HEK293 (cell line): ENCODE measurements around the gene OR4X1.

Experiments
- CTCF ChIA-PET: fragments of 350-600 bp; formaldehyde crosslinking; extraction: SDS; loops from one replicate; lab custom pipeline; 2021; ENCODE audit warnings: antibody characterized with exemption; lab: Yijun Ruan, JAX
- POLR2A ChIA-PET: fragments of 300-600 bp; formaldehyde crosslinking; extraction: SDS; loops from one replicate; lab custom pipeline; 2020; ENCODE audit warnings: antibody characterized with exemption, inconsistent platforms; lab: Yijun Ruan, JAX
- H3K27ac ChIP-seq: fragments of 200-500 bp; sonication (Bioruptor generic); 2 replicates; pipeline ENCODE4 v1.5.1; 2014; ENCODE audit warnings: low read depth, low read length, control low read depth, inconsistent platforms; ENCODE audit errors: extremely low read depth
- H3K36me3 ChIP-seq, 2 experiments: fragments of 200-500 bp in 1 of 2; sonication (Bioruptor generic) in 1 of 2; 1 replicate in 1 of 2; 2 replicates in 1 of 2; pipeline ENCODE4 v1.5.1; 2014 to 2017; ENCODE audit warnings: inconsistent platforms in 2 of 2, low read length in 2 of 2; ENCODE audit not compliant: control insufficient read depth in 2 of 2, insufficient read depth in 1 of 2
- H3K4me1 ChIP-seq: fragments of 200-500 bp; sonication (Bioruptor generic); 2 replicates; pipeline ENCODE4 v1.5.1; 2014; ENCODE audit warnings: mild to moderate bottlenecking, low read length, inconsistent platforms; ENCODE audit not compliant: control insufficient read depth, insufficient read depth
- H3K4me3 ChIP-seq: 2 replicates; pipeline ENCODE4 v1.5.1; 2011; ENCODE audit warnings: low read depth, mild to moderate bottlenecking, control low read depth, low read length, moderate library complexity
- H3K9me3 ChIP-seq: fragments of 200-500 bp; sonication (Bioruptor generic); 2 replicates; pipeline ENCODE4 v1.5.1; 2014; ENCODE audit warnings: low read depth, low read length, inconsistent platforms; ENCODE audit not compliant: control insufficient read depth, insufficient read depth
- HIC1 ChIP-seq: fragments of 450-650 bp; formaldehyde crosslinking; IDR thresholded peaks from 2 replicates; pipeline ENCODE4 v1.5.1; 2016; ENCODE audit warnings: missing biosample characterization, missing genetic modification characterization
- KLF1 ChIP-seq: fragments of 450-650 bp; formaldehyde crosslinking; IDR thresholded peaks from 2 replicates; pipeline ENCODE4 v1.5.1; 2016; ENCODE audit warnings: missing biosample characterization, missing genetic modification characterization
- PRDM6 ChIP-seq: fragments of 450-650 bp; formaldehyde crosslinking; IDR thresholded peaks from 2 replicates; pipeline ENCODE4 v1.5.1; 2017; ENCODE audit warnings: missing biosample characterization, missing genetic modification characterization
- ZBTB6 ChIP-seq: fragments of 450-650 bp; formaldehyde crosslinking; IDR thresholded peaks from 2 replicates; pipeline ENCODE4 v1.5.1; 2017; ENCODE audit warnings: missing biosample characterization, missing genetic modification characterization
- ZNF214 ChIP-seq: fragments of 450-650 bp; formaldehyde crosslinking; IDR thresholded peaks from 2 replicates; pipeline ENCODE4 v1.5.1; 2017; ENCODE audit warnings: missing biosample characterization, mild to moderate bottlenecking, missing genetic modification characterization, borderline replicate concordance
- ZNF354C ChIP-seq: fragments of 450-650 bp; formaldehyde crosslinking; IDR thresholded peaks from 2 replicates; pipeline ENCODE4 v1.5.1; 2016; ENCODE audit warnings: missing biosample characterization, missing genetic modification characterization, low read depth, borderline replicate concordance
- ZNF362 ChIP-seq: fragments of 450-650 bp; formaldehyde crosslinking; IDR thresholded peaks from 2 replicates; pipeline ENCODE4 v1.5.1; 2016; ENCODE audit warnings: missing biosample characterization, missing genetic modification characterization
- ZNF423 ChIP-seq: fragments of 450-650 bp; formaldehyde crosslinking; IDR thresholded peaks from 2 replicates; pipeline ENCODE4 v1.5.1; 2016; ENCODE audit warnings: missing biosample characterization, missing genetic modification characterization
- ZNF488 ChIP-seq: fragments of 450-650 bp; formaldehyde crosslinking; IDR thresholded peaks from 2 replicates; pipeline ENCODE4 v1.5.1; 2016; ENCODE audit warnings: missing biosample characterization, missing genetic modification characterization
- ZNF571 ChIP-seq: fragments of 450-650 bp; formaldehyde crosslinking; IDR thresholded peaks from 2 replicates; pipeline ENCODE4 v1.5.0; 2017; ENCODE audit warnings: missing biosample characterization, missing genetic modification characterization
- ZNF585B ChIP-seq: fragments of 450-650 bp; formaldehyde crosslinking; IDR thresholded peaks from 2 replicates; pipeline ENCODE4 v1.5.1; 2016; ENCODE audit warnings: missing biosample characterization, missing genetic modification characterization
- ZNF600 ChIP-seq: fragments of 450-650 bp; formaldehyde crosslinking; IDR thresholded peaks from 2 replicates; pipeline ENCODE4 v1.5.1; 2016; ENCODE audit warnings: missing biosample characterization, missing genetic modification characterization
- ZNF629 ChIP-seq: fragments of 450-650 bp; formaldehyde crosslinking; IDR thresholded peaks from 2 replicates; pipeline ENCODE4 v1.5.1; 2017; ENCODE audit warnings: missing biosample characterization, missing genetic modification characterization
- ZNF658 ChIP-seq: fragments of 450-650 bp; formaldehyde crosslinking; IDR thresholded peaks from 2 replicates; pipeline ENCODE4; 2016; ENCODE audit warnings: missing biosample characterization, missing genetic modification characterization
- ZNF664 ChIP-seq: fragments of 450-650 bp; formaldehyde crosslinking; IDR thresholded peaks from 2 replicates; pipeline ENCODE4 v1.5.1; 2016; ENCODE audit warnings: missing biosample characterization, missing genetic modification characterization
- ZSCAN30 ChIP-seq: fragments of 450-650 bp; IDR thresholded peaks from 2 replicates; pipeline ENCODE4 v1.5.1; 2018; ENCODE audit warnings: missing biosample characterization, mild to moderate bottlenecking, missing genetic modification characterization, moderate library complexity
- ZSCAN4 ChIP-seq: fragments of 450-650 bp; formaldehyde crosslinking; IDR thresholded peaks from 2 replicates; pipeline ENCODE4 v1.5.1; 2017; ENCODE audit warnings: missing biosample characterization, missing genetic modification characterization
- ZXDB ChIP-seq: fragments of 450-650 bp; formaldehyde crosslinking; IDR thresholded peaks from 2 replicates; pipeline ENCODE4 v1.5.1; 2016; ENCODE audit warnings: missing biosample characterization, missing genetic modification characterization

The OR4X1 gene

GRCh38 chr11:48270621-48271020 lies 7.0 kb downstream of the OR4X1 start:
- POLR2A ChIA-PET: no interaction called here
- Histone ChIP-seq H3K9me3 (no peaks in the 10 kb centered on the region), H3K4me3 (no peak overlapping the region), H3K36me3 (no peaks in the 10 kb centered on the region), H3K4me1 (no peaks in the 10 kb centered on the region), H3K27ac (no peak overlapping the region)
- CTCF ChIA-PET: no interaction called here
- TF ChIP-seq ZNF488 (tag by site-specific recombination): no peak
- TF ChIP-seq ZNF354C (tag by site-specific recombination): no peak
- TF ChIP-seq ZSCAN30 (tag by site-specific recombination): no peak
- TF ChIP-seq ZNF585B (tag by site-specific recombination): no peak
- no peak for TF ChIP-seq HIC1 (tag by site-specific recombination)
- no peak for TF ChIP-seq KLF1 (tag by site-specific recombination)

- Histone ChIP-seq H3K36me3 (no peaks in the 10 kb centered on the region), H3K27ac (no peak overlapping the region), H3K9me3 (no peaks in the 10 kb centered on the region), H3K4me3 (no peak overlapping the region), H3K4me1 (no peaks in the 10 kb centered on the region)
- POLR2A ChIA-PET: no interaction called here
- CTCF ChIA-PET: interaction anchor here (1.4 kb wide), 1 partner anchor 35 kb away, joined by 3 read pairs; no protein-coding TSS in a partner anchor
- TF ChIP-seq ZNF571 (tag by site-specific recombination): no peak
- TF ChIP-seq ZNF658: no peak
- no peak for TF ChIP-seq ZSCAN4 (tag by site-specific recombination)
- TF ChIP-seq PRDM6 (tag by site-specific recombination): no peak
- TF ChIP-seq ZBTB6 (tag by site-specific recombination): no peak
- no peak for TF ChIP-seq ZNF600
- TF ChIP-seq ZNF629 (tag by site-specific recombination): no peak
- no peak for TF ChIP-seq ZNF423 (tag by site-specific recombination)
- TF ChIP-seq ZXDB (tag by site-specific recombination): no peak
- TF ChIP-seq ZNF664 (tag by site-specific recombination): no peak
- no peak for TF ChIP-seq ZNF354C (tag by site-specific recombination)
- no peak for TF ChIP-seq ZNF362 (tag by site-specific recombination)
- no peak for TF ChIP-seq ZNF214 (tag by site-specific recombination)
Measured at GRCh38 chr11:48272606-48273005, 8.9 kb downstream of the OR4X1 start.
